HPDE6-E6E7 (cell line): ENCODE measurements around the gene OR5K2.

ENCODE experiments used
- DNase-seq: peaks from one replicate; pipeline ENCODE4 v3.0.0; 2011; ENCODE audit warnings: missing footprints; ENCODE audit errors: extremely low spot score

OR5K2 gene

GRCh38 chr3:98522544-98523281 lies 25.2 kb downstream of the OR5K2 start, which contains the start of gene CLDND1:
CLDND1 (minus strand) TSS chr3:98522902; CDS start chr3:98521424, 1,478 bp downstream.
- peak; percentile 95 for DNase-seq

GRCh38 chr3:98525494-98525893 lies 28.0 kb downstream of the OR5K2 start:
- no peak for DNase-seq

GRCh38 chr3:98528474-98529346 lies 31.2 kb downstream of the OR5K2 start:
- DNase-seq = no peak

- DNase-seq = no peak
Measured at GRCh38 chr3:98529856-98530459, 32.5 kb downstream of the OR5K2 start.

- no peak for DNase-seq
Measured at GRCh38 chr3:98530676-98531075, 33.2 kb downstream of the OR5K2 start.

GRCh38 chr3:98531622-98532274 lies 34.3 kb downstream of the OR5K2 start, which contains the start of gene GPR15:
GPR15 (plus strand) TSS chr3:98531978; CDS start chr3:98532034, 56 bp downstream.
- DNase-seq = no peak

GRCh38 chr3:98532275-98532637 lies 34.8 kb downstream of the OR5K2 start:
- no peak for DNase-seq

GRCh38 chr3:98532709-98533571 lies 35.5 kb downstream of the OR5K2 start:
- DNase-seq = no peak

GRCh38 chr3:98534168-98534567 lies 36.7 kb downstream of the OR5K2 start:
- no peak for DNase-seq

- no peak for DNase-seq
Measured at GRCh38 chr3:98534734-98535133, 37.3 kb downstream of the OR5K2 start.

- no peak for DNase-seq
Measured at GRCh38 chr3:98536456-98537017, 39.1 kb downstream of the OR5K2 start.

GRCh38 chr3:98540346-98540745 lies 42.9 kb downstream of the OR5K2 start:
- DNase-seq = no peak

- DNase-seq = no peak
Measured at GRCh38 chr3:98541695-98542094, 44.2 kb downstream of the OR5K2 start.

- DNase-seq = no peak
Measured at GRCh38 chr3:98542623-98543022, 45.1 kb downstream of the OR5K2 start.

- no peak for DNase-seq
Measured at GRCh38 chr3:98545940-98546339, 48.5 kb downstream of the OR5K2 start.
